DND-41 (cell line): Measurements from ENCODE around the gene FEZ2.

ENCODE experiments used
- EZH2 ChIP-seq: IDR thresholded peaks from 3 replicates; pipeline ENCODE4 v1.6.1; 2012; ENCODE audit warnings: borderline replicate concordance, low read depth, mild to moderate bottlenecking, moderate library complexity, low read length, inconsistent platforms; ENCODE audit not compliant: severe bottlenecking
- TF ChIP-seq, protein P1 (sequence below): IDR thresholded peaks from 2 replicates; pipeline ENCODE4 v1.5.1; 2012; ENCODE audit warnings: borderline replicate concordance, low read length, moderate library complexity, mild to moderate bottlenecking; ENCODE audit not compliant: poor library complexity, severe bottlenecking; ENCODE audit errors: extremely low read depth

GRCh38 chr2:36512705-36513104, 85.3 kb downstream of the FEZ2 start:
- TF ChIP-seq, protein P1, sequence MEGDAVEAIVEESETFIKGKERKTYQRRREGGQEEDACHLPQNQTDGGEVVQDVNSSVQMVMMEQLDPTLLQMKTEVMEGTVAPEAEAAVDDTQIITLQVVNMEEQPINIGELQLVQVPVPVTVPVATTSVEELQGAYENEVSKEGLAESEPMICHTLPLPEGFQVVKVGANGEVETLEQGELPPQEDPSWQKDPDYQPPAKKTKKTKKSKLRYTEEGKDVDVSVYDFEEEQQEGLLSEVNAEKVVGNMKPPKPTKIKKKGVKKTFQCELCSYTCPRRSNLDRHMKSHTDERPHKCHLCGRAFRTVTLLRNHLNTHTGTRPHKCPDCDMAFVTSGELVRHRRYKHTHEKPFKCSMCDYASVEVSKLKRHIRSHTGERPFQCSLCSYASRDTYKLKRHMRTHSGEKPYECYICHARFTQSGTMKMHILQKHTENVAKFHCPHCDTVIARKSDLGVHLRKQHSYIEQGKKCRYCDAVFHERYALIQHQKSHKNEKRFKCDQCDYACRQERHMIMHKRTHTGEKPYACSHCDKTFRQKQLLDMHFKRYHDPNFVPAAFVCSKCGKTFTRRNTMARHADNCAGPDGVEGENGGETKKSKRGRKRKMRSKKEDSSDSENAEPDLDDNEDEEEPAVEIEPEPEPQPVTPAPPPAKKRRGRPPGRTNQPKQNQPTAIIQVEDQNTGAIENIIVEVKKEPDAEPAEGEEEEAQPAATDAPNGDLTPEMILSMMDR: no peak
- TF ChIP-seq EZH2: no peak
